Activated CD8-positive, alpha-beta memory T cell treated with anti-CD3 and anti-CD28 coated beads for 36 hours (primary cell): ENCODE results near the gene TFF2. TPM values are rescaled to one million over a fixed set of nuclear protein-coding genes. Genes with fewer than 3 reads are reported as not detected.

ENCODE experiments used
- CTCF ChIA-PET: fragments of 350-600 bp; sonication (Branson Sonifier 250); formaldehyde crosslinking; loops from one replicate; lab custom pipeline; 2021; ENCODE audit warnings: antibody characterized with exemption; lab: Charles Lee
- POLR2A ChIA-PET: fragments of 350-600 bp; sonication (Branson Sonifier 250); formaldehyde crosslinking; loops from one replicate; lab custom pipeline; 2021; ENCODE audit warnings: antibody characterized with exemption; lab: Charles Lee
- total RNA-seq, 2 experiments: library from RNA; stranded (reverse); gene quantifications; one replicate each; pipeline ENCODE4 v1.2.3, GENCODE V29; 2021

Gene TFF2
- total RNA-seq, 2 experiments from 2014 or later, result not detected

GRCh38 chr21:42353623-42354022, 2.8 kb upstream of the TFF2 start:
- CTCF ChIA-PET, result no interaction called here

GRCh38 chr21:42352441-42353095, 1.8 kb upstream of the TFF2 start:
- ChIA-PET POLR2A (no interaction called here), CTCF (no interaction called here)

More at GRCh38 chr21:42353623-42354022, 2.8 kb upstream of the TFF2 start:
- POLR2A ChIA-PET, result no interaction called here

GRCh38 chr21:42351626-42352440, 1.0 kb upstream of the TFF2 start:
- CTCF ChIA-PET, result interaction anchor here (0.9 kb wide), 1 partner anchor 42 kb away, joined by 3 read pairs; no protein-coding TSS in a partner anchor
- POLR2A ChIA-PET, result no interaction called here

DNA sequence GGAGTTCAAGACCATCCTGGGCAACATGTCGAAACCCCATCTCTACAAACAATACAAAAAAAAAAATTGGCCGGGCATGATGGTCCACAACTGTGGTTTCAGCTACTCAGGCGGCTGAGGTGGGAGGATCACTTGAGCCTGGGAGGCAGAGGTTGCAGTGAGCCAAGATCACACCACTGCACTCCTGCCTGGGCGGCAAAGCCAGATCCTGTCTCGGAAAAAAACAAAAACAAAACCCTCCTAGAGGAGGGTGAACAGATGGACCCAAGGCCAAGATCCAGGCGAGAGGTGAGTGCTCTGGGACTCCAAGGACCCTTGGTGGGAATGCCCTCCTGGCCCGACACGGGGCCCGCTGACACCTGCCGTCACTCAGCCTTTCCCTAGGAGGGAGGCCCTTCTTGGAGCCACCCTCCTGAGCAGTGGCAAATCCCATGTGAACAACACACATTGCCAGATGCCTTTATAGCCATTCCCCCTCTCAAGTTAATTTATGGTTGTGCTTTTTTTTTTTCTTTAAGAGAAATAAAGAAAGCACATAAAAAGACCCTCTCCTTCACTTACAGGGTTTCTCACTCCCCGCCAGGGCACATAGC, 380 bp downstream of the TFF2 start:
- CTCF ChIA-PET, result interaction anchor here (0.9 kb wide), 1 partner anchor 40 kb away, joined by 3 read pairs; no protein-coding TSS in a partner anchor
- POLR2A ChIA-PET, result no interaction called here

GRCh38 chr21:42349420-42350317, 1.1 kb downstream of the TFF2 start:
- ChIA-PET POLR2A (no interaction called here), CTCF (no interaction called here)

DNA sequence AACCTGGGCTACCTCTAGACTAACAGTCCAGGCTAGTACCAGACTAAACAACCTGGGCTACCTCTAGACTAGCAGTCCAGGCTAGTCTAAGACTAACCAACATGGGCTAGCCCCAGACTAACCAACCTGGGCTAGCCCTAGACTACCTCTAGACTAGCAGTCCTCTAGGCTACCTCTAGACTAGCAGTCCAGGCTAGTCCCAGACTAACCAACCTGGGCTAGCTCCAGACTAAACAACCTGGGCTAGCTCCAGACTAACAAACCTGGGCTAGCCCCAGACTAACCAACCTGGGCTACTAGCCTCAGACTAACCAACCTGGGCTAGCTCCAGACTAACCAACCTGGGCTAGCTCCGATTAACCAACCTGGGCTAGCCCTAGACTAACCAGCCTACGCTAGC, 2.0 kb downstream of the TFF2 start:
- CTCF ChIA-PET, result no interaction called here
- POLR2A ChIA-PET, result no interaction called here

GRCh38 chr21:42347601-42348327, 3.0 kb downstream of the TFF2 start:
- CTCF ChIA-PET, result interaction anchor here (0.6 kb wide), 1 partner anchor 1349 kb away, joined by 4 read pairs; no protein-coding TSS in a partner anchor
- POLR2A ChIA-PET, result no interaction called here

- ChIA-PET POLR2A (no interaction called here), CTCF (no interaction called here)
Observed at GRCh38 chr21:42346866-42347600, 3.8 kb downstream of the TFF2 start.

DNA sequence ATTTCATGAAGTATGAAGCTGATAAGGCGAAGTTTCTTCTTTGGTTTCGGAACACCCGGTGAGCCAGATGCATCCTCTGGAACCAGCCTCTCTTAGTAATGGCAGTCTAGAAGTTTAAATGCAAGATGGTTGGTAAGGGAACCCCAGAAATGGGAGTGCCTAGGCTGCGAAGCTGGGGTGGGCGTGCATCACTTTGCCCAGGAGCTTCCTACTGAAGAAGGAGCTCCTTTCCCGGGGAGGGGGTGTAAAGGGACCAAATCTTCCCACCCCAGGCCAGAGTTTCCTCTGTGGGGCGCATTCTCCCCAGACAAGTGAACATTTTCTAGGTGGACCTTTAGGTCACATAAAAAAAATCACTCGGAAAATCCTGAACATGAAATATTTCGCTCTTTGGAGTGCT, 4.4 kb downstream of the TFF2 start:
- CTCF ChIA-PET, result no interaction called here
- POLR2A ChIA-PET, result no interaction called here

- POLR2A ChIA-PET, result no interaction called here
- CTCF ChIA-PET, result interaction anchor here (1.1 kb wide), 1 partner anchor 180 kb away, joined by 3 read pairs; no protein-coding TSS in a partner anchor
Observed at GRCh38 chr21:42344631-42345030, 6.2 kb downstream of the TFF2 start.

- POLR2A ChIA-PET, result no interaction called here
- CTCF ChIA-PET, result interaction anchor here (1.1 kb wide), 1 partner anchor 180 kb away, joined by 3 read pairs; no protein-coding TSS in a partner anchor
Observed at GRCh38 chr21:42343963-42344510, 6.8 kb downstream of the TFF2 start.

- CTCF ChIA-PET, result no interaction called here
- POLR2A ChIA-PET, result no interaction called here
Observed at GRCh38 chr21:42343556-42343955, 7.2 kb downstream of the TFF2 start.

DNA sequence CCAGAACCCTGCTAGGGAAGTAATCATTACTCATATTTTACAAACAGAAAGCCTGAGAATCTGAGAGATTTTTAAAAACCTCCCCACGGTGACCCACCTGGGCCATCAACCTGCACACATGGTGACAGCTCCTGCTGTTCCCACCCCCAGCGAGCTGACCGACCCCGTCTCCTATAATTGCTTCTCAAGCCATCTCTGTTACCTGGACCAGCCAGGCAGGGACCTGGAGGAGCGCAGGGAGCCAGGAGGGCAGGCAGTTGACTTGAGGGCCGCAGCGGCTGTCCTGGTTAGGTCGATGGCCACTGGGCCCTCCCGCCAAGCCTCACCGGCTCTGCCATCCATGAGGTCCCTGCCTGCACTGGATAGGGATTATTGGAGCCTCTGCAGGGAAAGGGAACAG, 7.7 kb downstream of the TFF2 start:
- ChIA-PET CTCF (no interaction called here), POLR2A (no interaction called here)

- ChIA-PET POLR2A (no interaction called here), CTCF (interaction anchor here (0.6 to 1.0 kb wide), 3 partner anchors 32 to 137 kb away, joined by 3 read pairs; no protein-coding TSS in a partner anchor)
Observed at GRCh38 chr21:42341776-42342542, 8.8 kb downstream of the TFF2 start.

DNA sequence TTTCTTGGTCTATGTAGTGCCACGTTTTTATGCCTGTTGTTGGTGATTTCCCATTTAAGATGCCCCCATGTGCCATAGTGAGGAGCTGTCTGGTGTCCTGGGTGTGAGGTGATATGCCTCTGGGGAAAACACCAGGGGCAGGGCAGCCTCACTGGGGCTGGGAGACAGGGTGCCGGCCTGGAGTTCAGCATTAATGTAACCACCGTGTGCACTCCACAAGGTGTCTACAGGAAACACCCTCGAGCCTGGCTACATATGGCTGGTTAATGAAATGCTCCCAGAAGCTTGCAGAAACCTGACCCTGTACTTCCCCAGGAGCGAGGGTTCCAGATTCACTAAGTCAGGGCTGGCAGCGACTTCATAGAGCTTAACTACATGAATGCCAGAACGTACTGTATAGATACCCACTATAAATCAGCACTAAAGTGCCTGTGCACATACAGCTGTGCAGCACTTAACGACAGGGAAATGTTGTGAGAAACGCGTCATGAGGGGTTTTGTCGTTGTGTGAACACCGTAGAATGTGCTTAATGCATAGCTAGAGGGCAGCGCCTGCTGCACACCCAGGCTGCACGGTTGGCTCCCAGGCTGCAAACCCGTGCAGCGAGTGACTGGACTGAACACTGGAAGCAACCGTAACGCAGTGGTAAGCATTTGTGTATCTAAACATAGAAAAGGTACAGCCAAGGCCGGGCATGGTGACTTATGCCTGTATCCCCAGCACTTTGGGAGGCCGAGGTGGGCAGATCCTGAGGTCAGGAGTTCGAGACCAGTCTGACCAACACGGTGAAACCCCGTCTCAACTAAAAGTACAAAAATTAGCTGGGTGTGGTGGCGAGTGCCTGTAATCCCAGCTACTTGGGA, 10.4 kb downstream of the TFF2 start:
- CTCF ChIA-PET, result interaction anchor here (3.5 kb wide), 1 partner anchor 109 kb away, joined by 14 read pairs; no protein-coding TSS in a partner anchor
- POLR2A ChIA-PET, result no interaction called here
